HepG2 (cell line): ENCODE measurements around the gene HEXIM1. TPM values are rescaled to one million over a fixed set of nuclear protein-coding genes. Genes with fewer than 3 reads are reported as not detected.

Source experiments
- CBX2 ChIP-seq, 2 experiments: fragments of 200-600 bp in 1 of 2; sonication (generic); formaldehyde crosslinking in 1 of 2; IDR thresholded peaks; 2 replicates each; pipeline versions ENCODE4 v1.7.0 to v1.8.1; 2018 to 2022; ENCODE audit warnings: low read depth in 2 of 2, low read length in 1 of 2, mild to moderate bottlenecking in 1 of 2, missing genetic modification reagents in 1 of 2
- DPF2 ChIP-seq: sonication (generic); formaldehyde crosslinking; IDR thresholded peaks from 2 replicates; pipeline ENCODE4 v1.4.0; 2020; ENCODE audit warnings: mild to moderate bottlenecking, low read depth, missing genetic modification reagents, borderline replicate concordance
- FOXA3 ChIP-seq: IDR thresholded peaks from 2 replicates; pipeline ENCODE4 v1.6.1; 2016; ENCODE audit warnings: missing genetic modification reagents, missing compliant biosample characterization
- FOXJ3 ChIP-seq: sonication (generic); formaldehyde crosslinking; IDR thresholded peaks from 2 replicates; pipeline ENCODE4 v1.4.0; 2020; ENCODE audit warnings: missing genetic modification reagents, mild to moderate bottlenecking, borderline replicate concordance
- HDAC1 ChIP-seq: sonication (generic); formaldehyde crosslinking; IDR thresholded peaks from 2 replicates; pipeline ENCODE4 v1.5.1; 2020; ENCODE audit warnings: mild to moderate bottlenecking, missing genetic modification reagents
- SKI ChIP-seq: fragments of 450-650 bp; IDR thresholded peaks from one replicate; pipeline ENCODE4 v1.6.1; 2018; ENCODE audit warnings: mild to moderate bottlenecking; ENCODE audit not compliant: partially characterized antibody
- SMAD1 ChIP-seq: sonication (generic); formaldehyde crosslinking; IDR thresholded peaks from 2 replicates; pipeline ENCODE4 v1.4.0; 2020; ENCODE audit warnings: missing genetic modification reagents, low read depth, mild to moderate bottlenecking, borderline replicate concordance
- TCF7 ChIP-seq: sonication (generic); IDR thresholded peaks from 2 replicates; pipeline ENCODE4 v1.6.1; 2016; ENCODE audit warnings: antibody characterized with exemption, low read depth
- XBP1 ChIP-seq: sonication (generic); formaldehyde crosslinking; IDR thresholded peaks from 2 replicates; pipeline ENCODE4 v1.5.0; 2020; ENCODE audit warnings: missing genetic modification reagents
- ZBTB14 ChIP-seq: sonication (generic); formaldehyde crosslinking; IDR thresholded peaks from 2 replicates; pipeline ENCODE4 v1.4.0; 2020; ENCODE audit warnings: missing genetic modification reagents
- ZNF12 ChIP-seq: sonication (generic); formaldehyde crosslinking; IDR thresholded peaks from 2 replicates; pipeline ENCODE4 v1.5.0; 2020; ENCODE audit warnings: missing genetic modification reagents
- ZNF296 ChIP-seq: sonication (generic); formaldehyde crosslinking; conservative IDR thresholded peaks from 2 replicates; pipeline ENCODE4 v1.5.0; 2020; ENCODE audit warnings: mild to moderate bottlenecking, missing genetic modification reagents
- ZNF354B ChIP-seq: sonication (generic); formaldehyde crosslinking; IDR thresholded peaks from 2 replicates; pipeline ENCODE4 v1.8.0; 2022; ENCODE audit warnings: mild to moderate bottlenecking, missing genetic modification reagents
- ZNF678 ChIP-seq: sonication (generic); formaldehyde crosslinking; IDR thresholded peaks from 2 replicates; pipeline ENCODE4 v1.4.0; 2020; ENCODE audit warnings: mild to moderate bottlenecking, missing genetic modification reagents
- polyA plus RNA-seq, 8 experiments: library from polyadenylated mRNA; depleted of rRNA in 3 of 8; stranded (reverse) in 7 of 8; unstranded in 1 of 8; fragments of >200 nt; fragmentation: Illumina TruSeq in 4 of 8; extraction: Trizol in 4 of 8; gene quantifications; 2 replicates each; pipeline versions ENCODE4 v1.2.1 to v1.2.3, GENCODE V29; 2011 to 2016; ENCODE audit warnings: low read depth in 4 of 8, missing spikeins in 1 of 8, mixed read lengths in 1 of 8; ENCODE audit not compliant: insufficient read depth in 1 of 8
- total RNA-seq, 5 experiments: library from RNA; depleted of rRNA; stranded (reverse); fragments of >200 nt; fragmentation: Illumina TruSeq; extraction: Trizol; gene quantifications; 2 replicates each; pipeline ENCODE4 v1.2.3, GENCODE V29; 2016; ENCODE audit warnings: low read depth in 1 of 5
- TF ChIP-seq, protein P1 (sequence below): sonication (generic); formaldehyde crosslinking; IDR thresholded peaks from 2 replicates; pipeline ENCODE4 v1.4.0; 2020; ENCODE audit warnings: low read depth, mild to moderate bottlenecking, missing genetic modification reagents
- TF ChIP-seq, protein P2 (sequence below): sonication (generic); formaldehyde crosslinking; conservative IDR thresholded peaks from 2 replicates; pipeline ENCODE4 v1.5.0; 2020; ENCODE audit warnings: missing genetic modification reagents
- TF ChIP-seq, protein P3 (sequence below): sonication (generic); formaldehyde crosslinking; IDR thresholded peaks from 2 replicates; pipeline ENCODE4 v1.4.0; 2020; ENCODE audit warnings: mild to moderate bottlenecking, missing genetic modification reagents

HEXIM1 gene
- total and polyA plus RNA-seq, 2 of the 13 experiments (the other 11 are each of a cell fraction or from before 2014, with no cell fraction given) = 10.5 to 16.6 TPM

DNA sequence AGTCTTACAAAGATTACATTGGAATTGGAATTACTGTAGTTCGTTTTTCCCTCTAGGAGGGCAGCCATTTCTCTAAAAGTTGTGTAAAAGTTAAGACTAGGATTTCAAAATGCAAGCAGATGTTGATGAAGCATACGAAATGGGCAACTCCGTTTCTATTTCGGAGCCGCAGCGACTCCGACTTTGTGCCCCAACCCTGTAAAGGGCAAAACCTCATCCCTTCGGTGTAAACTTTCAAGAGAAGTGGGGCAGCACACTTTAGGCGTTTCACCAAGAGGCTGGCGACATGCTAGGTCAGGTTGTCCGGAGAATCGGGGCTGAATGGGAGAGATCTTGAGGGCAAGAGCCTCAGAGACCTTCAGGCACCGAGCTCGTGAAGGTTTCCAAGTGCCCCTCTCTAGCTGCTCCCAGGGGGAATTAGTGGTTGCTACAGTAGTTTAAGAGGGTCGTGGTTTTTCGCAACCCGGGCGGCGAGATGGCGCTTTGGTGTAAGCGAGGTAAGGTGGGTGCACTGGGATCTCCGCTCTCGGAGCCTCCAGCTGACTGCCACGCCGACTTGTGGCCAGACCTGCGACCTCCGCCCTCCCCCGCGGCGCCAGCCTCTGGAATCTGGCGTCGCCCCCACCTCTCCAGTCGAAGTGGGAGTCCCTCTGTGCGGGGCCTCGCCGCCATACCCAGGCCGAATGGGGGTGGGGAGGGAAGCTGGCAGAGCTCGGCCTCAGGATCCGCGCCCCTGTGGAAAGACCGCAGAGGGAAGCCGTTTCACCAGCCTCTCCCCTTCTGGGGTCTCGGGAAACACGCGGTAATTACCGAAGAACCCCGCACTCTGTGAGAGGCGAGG lies 12.4 kb downstream of the HEXIM1 start (continued):
- TF ChIP-seq SMAD1 (CRISPR knock-in tag) (0 out of 2 replicates have a peak, but pooled peaks have one; percentile 73), HDAC1 (CRISPR knock-in tag) (peak; percentile 83), ZBTB14 (no peak), ZNF678 (CRISPR knock-in tag) (peak; percentile 96), XBP1 (CRISPR knock-in tag) (peak; percentile 93), ZNF296 (CRISPR knock-in tag) (no peak; the same call in 1 of the 2 replicates), SKI (peak; percentile 20), FOXJ3 (peak; percentile 72), DPF2 (peak; percentile 63; the same call in 1 of the 2 replicates), ZNF354B (no peak), FOXA3 (no peak), CBX2 (IDR thresholded peaks at IDR 0.05; ENCODE audit: low read depth, low read length) (no peak; the same call in 1 of the 2 replicates), CBX2 (CRISPR knock-in tag; IDR thresholded peaks at IDR 0.05; ENCODE audit: low read depth) (peak; percentile 86), ZNF12 (CRISPR knock-in tag) (peak; percentile 51), TCF7 (no peak)
- TF ChIP-seq, protein P1, sequence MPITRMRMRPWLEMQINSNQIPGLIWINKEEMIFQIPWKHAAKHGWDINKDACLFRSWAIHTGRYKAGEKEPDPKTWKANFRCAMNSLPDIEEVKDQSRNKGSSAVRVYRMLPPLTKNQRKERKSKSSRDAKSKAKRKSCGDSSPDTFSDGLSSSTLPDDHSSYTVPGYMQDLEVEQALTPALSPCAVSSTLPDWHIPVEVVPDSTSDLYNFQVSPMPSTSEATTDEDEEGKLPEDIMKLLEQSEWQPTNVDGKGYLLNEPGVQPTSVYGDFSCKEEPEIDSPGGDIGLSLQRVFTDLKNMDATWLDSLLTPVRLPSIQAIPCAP (CRISPR knock-in tag) = no peak; the same call in 1 of the 2 replicates
- TF ChIP-seq, protein P2, sequence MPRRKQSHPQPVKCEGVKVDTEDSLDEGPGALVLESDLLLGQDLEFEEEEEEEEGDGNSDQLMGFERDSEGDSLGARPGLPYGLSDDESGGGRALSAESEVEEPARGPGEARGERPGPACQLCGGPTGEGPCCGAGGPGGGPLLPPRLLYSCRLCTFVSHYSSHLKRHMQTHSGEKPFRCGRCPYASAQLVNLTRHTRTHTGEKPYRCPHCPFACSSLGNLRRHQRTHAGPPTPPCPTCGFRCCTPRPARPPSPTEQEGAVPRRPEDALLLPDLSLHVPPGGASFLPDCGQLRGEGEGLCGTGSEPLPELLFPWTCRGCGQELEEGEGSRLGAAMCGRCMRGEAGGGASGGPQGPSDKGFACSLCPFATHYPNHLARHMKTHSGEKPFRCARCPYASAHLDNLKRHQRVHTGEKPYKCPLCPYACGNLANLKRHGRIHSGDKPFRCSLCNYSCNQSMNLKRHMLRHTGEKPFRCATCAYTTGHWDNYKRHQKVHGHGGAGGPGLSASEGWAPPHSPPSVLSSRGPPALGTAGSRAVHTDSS (CRISPR knock-in tag) = 0 out of 2 replicates have a peak, but pooled peaks have one; percentile 86
- TF ChIP-seq, protein P3, sequence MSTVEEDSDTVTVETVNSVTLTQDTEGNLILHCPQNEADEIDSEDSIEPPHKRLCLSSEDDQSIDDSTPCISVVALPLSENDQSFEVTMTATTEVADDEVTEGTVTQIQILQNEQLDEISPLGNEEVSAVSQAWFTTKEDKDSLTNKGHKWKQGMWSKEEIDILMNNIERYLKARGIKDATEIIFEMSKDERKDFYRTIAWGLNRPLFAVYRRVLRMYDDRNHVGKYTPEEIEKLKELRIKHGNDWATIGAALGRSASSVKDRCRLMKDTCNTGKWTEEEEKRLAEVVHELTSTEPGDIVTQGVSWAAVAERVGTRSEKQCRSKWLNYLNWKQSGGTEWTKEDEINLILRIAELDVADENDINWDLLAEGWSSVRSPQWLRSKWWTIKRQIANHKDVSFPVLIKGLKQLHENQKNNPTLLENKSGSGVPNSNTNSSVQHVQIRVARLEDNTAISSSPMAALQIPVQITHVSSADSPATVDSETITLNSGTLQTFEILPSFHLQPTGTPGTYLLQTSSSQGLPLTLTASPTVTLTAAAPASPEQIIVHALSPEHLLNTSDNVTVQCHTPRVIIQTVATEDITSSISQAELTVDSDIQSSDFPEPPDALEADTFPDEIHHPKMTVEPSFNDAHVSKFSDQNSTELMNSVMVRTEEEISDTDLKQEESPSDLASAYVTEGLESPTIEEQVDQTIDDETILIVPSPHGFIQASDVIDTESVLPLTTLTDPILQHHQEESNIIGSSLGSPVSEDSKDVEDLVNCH (CRISPR knock-in tag) = 0 out of 2 replicates have a peak, but pooled peaks have one; percentile 29
